Bronchial epithelial cell (primary cell): ENCODE results near the gene GUCA2B. TPM values are rescaled to one million over a fixed set of nuclear protein-coding genes. Genes with fewer than 3 reads are reported as not detected.

Experiments
- DNase-seq: peaks from one replicate; pipeline ENCODE4 v3.0.0-alpha.2; 2010; ENCODE audit warnings: low read depth
- FAIRE-seq: peaks from 2 replicates; lab custom pipeline; 2011; peaks lifted over from hg19 to GRCh38; lab: Jason Lieb, UNC
- H3K27me3 ChIP-seq: 2 replicates; pipeline ENCODE4 v1.5.1; 2011; ENCODE audit warnings: low read length; ENCODE audit not compliant: control insufficient read depth, insufficient read depth
- H3K36me3 ChIP-seq: 2 replicates; pipeline ENCODE4 v1.5.1; 2011; ENCODE audit warnings: low read length; ENCODE audit not compliant: control insufficient read depth, insufficient read depth
- H3K4me3 ChIP-seq: 2 replicates; pipeline ENCODE4 v1.5.1; 2011; ENCODE audit warnings: mild to moderate bottlenecking, low read depth, low read length, control low read depth
- total RNA-seq: library from RNA; depleted of rRNA; stranded (reverse); fragments of >200 nt; gene quantifications from 2 replicates; pipeline ENCODE4 v1.2.1, GENCODE V29; 2014
- TF ChIP-seq, protein P1 (sequence below): IDR thresholded peaks from 2 replicates; pipeline ENCODE4 v1.5.1; 2011; ENCODE audit warnings: mild to moderate bottlenecking, moderate library complexity, low read length, control low read depth, inconsistent platforms; ENCODE audit not compliant: insufficient read depth, severe bottlenecking

Gene GUCA2B
- total RNA-seq, 1 donor from 2014 or later: not detected

DNA sequence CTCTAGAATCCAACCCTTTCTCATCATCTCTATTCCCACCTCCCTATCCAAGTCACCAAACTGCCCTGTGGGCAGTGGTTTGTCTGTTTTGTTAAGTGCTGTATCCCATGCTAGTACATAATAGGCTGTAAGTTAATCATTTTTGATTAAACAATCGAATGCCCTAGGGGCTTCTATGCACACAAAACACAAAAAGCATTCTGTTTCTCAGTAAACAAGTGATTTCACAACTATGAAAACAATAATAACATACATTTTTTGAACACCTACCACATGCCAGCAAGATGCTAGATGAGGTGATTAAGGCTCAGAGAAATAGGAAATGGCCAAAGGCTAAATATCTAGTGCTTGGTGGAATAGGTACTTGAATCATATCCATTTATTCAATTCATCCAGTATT, 5.0 kb upstream of the GUCA2B start:
- Histone ChIP-seq H3K4me3 (no peak overlapping the region), H3K27me3 (peaks cover 3% of the 10 kb centered on the region), H3K36me3 (no peaks in the 10 kb centered on the region)
- no peak for DNase-seq
- FAIRE-seq: no peak
- TF ChIP-seq, protein P1, sequence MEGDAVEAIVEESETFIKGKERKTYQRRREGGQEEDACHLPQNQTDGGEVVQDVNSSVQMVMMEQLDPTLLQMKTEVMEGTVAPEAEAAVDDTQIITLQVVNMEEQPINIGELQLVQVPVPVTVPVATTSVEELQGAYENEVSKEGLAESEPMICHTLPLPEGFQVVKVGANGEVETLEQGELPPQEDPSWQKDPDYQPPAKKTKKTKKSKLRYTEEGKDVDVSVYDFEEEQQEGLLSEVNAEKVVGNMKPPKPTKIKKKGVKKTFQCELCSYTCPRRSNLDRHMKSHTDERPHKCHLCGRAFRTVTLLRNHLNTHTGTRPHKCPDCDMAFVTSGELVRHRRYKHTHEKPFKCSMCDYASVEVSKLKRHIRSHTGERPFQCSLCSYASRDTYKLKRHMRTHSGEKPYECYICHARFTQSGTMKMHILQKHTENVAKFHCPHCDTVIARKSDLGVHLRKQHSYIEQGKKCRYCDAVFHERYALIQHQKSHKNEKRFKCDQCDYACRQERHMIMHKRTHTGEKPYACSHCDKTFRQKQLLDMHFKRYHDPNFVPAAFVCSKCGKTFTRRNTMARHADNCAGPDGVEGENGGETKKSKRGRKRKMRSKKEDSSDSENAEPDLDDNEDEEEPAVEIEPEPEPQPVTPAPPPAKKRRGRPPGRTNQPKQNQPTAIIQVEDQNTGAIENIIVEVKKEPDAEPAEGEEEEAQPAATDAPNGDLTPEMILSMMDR: no peak

DNA sequence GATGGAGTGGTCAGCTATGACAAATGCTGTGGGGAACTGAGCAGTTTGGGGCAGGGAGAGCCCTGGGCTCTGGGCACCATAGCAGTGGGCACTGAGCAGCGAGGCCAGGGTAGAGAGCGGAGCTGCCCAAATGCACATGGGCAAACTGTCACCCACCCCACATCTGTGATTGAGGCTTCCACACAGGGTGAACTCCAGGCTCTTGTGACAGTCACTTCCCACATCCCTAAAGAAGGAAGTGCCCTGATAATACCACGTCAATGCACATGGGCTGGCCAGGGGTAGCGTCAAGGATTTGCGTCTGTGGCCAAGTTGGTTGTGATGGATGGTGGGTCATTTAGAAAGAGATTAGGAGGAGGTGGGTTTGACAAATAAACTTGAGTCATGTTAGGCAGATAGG, 2.6 kb upstream of the GUCA2B start:
- H3K27me3 ChIP-seq: peaks cover 3% of the 10 kb centered on the region
- FAIRE-seq: no peak
- no peaks in the 10 kb centered on the region for H3K36me3 ChIP-seq
- no peak for DNase-seq
- no peak overlapping the region for H3K4me3 ChIP-seq
- TF ChIP-seq, protein P1: no peak

DNA sequence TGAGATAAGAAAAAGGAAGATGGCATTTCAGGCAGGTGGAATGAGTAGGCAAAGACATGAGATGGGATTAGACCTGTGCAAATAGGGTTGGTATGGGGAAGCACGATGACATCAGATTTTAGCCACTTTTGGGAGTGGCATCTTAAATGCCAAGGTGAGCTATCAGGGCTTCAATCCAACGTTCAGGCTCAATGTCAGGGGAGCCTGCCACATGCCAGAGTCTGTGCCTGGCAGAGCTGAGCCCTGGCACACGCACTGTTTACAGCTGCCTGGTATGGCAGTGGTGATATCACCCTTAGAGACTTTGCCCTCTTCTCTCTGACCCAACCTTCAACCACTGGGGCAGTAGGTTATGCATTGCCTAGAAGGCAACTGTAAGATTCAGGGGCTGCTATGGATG, 1.1 kb upstream of the GUCA2B start:
- TF ChIP-seq, protein P1: no peak
- Histone ChIP-seq H3K36me3 (no peaks in the 10 kb centered on the region), H3K27me3 (peaks cover 3% of the 10 kb centered on the region), H3K4me3 (no peak overlapping the region)
- DNase-seq (peak; percentile 65), FAIRE-seq (peak; percentile 95)

DNA sequence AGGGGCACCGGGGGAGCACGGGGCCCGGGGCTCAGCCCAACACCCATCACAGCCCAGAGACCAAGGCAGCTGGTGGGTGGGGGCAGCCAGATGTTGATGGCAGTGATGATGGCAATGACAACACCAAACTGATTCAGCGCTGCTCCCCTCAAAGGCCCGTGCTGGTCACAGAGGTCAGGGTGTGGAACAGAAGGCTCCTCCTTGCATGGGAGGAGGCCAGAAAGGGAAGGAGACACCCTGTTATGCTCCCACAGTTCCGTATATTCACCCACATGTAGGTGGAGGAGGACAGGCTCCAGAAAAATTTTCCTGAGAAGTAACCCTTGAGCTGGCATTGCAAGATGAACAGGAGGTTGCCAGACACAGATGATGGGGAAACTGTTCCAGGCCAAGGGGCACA, 414 bp downstream of the GUCA2B start:
- Histone ChIP-seq H3K4me3 (no peak overlapping the region), H3K27me3 (peaks cover 3% of the 10 kb centered on the region), H3K36me3 (no peaks in the 10 kb centered on the region)
- FAIRE-seq: peak; percentile 43
- no peak for DNase-seq
- TF ChIP-seq, protein P1: no peak

DNA sequence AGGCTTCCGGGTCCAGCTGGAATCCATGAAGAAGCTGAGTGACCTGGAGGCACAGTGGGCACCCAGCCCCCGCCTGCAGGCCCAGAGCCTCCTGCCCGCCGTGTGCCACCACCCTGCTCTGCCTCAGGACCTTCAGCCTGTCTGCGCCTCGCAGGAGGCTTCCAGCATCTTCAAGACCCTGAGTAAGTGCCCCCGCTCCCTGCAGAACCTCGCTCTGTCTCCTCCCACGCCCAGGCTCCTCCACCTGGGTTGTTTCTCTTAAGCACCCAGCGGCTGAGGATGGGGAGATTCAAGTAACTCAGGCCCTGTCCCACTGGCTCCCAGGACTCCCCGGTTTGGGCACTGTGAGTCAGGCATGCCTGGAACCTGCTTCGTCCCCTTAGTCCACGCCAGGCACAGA, 1.5 kb downstream of the GUCA2B start:
- Histone ChIP-seq H3K36me3 (no peaks in the 10 kb centered on the region), H3K4me3 (no peak overlapping the region), H3K27me3 (peaks cover 3% of the 10 kb centered on the region)
- DNase-seq (no peak), FAIRE-seq (no peak)
- TF ChIP-seq, protein P1: no peak

DNA sequence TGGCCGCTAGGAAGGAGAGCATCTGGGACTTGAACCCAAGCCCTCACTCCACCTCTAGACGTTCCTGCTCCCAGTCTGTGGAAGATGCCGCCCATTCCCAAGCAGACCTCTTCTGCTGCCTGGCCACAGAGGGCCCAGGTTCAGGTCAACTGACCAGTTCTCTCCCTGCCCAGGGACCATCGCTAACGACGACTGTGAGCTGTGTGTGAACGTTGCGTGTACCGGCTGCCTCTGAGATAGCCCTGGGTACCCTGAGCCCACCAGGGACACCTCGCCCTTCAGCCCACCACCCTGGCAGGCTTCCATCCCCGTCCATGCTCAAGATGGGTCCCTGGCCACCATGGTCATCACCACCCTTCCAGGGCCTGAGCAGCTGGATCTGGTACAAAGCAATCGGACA, 2.2 kb downstream of the GUCA2B start:
- H3K27me3 ChIP-seq: peaks cover 3% of the 10 kb centered on the region
- TF ChIP-seq, protein P1: no peak
- DNase-seq (no peak), FAIRE-seq (no peak)
- no peaks in the 10 kb centered on the region for H3K36me3 ChIP-seq
- H3K4me3 ChIP-seq: no peak overlapping the region
